GM19240 (cell line): Measurements from ENCODE around the gene SCAMP3.
"Not testable (repeated sequence)": the region's sequence is repeated elsewhere in the genome, so short reads cannot be mapped to it uniquely, and the experiment has no call there.

Source experiments
- DNase-seq: peaks from one replicate; pipeline ENCODE4 v3.0.0; 2011; ENCODE audit warnings: low spot score; ENCODE audit not compliant: insufficient read length

Gene SCAMP3

DNA sequence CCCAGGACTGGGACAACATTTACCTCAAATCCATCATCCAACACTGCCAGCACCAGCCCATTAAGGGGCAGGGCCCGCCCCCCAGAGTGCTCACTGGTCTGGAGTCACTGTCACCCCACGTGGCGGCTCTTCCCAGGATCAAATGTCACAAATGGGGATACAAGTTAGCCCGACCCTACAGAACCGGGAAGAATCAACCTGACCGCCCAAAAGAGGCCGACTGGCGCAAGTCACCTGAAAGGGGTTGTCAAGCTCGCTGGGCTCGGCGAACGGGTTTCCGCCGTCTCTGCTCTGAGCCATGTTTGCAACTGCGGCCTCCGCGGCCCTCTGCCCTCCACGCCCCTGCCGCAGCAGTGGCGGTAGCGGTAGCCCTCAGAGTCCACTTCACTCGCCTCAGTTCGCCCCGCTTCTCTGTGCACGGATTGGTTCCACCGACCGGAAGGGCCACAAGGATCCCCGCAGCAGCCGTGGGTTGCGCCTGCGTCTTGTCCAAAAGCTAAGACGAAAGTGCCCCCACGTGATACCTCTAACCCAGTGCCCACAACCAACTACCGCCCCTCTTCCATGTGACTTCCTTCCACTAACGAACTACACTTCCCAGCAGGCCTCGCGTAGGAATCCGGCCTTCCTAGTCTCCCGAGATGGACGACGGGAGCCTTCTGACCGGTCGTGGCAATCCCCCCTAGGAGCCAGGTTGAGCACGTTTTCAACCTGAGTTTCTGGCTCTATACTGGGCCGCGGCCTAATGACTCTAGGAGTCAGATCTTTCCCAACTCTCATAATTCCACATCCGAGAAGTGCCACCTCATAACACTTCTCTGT, at the start of gene SCAMP3:
TSS of gene SCAMP3 (minus strand) at position 509 of the 822 bp plus-strand sequence. CDS start at position 300, 209 bp downstream.
- DNase-seq = peak; percentile 99

DNA sequence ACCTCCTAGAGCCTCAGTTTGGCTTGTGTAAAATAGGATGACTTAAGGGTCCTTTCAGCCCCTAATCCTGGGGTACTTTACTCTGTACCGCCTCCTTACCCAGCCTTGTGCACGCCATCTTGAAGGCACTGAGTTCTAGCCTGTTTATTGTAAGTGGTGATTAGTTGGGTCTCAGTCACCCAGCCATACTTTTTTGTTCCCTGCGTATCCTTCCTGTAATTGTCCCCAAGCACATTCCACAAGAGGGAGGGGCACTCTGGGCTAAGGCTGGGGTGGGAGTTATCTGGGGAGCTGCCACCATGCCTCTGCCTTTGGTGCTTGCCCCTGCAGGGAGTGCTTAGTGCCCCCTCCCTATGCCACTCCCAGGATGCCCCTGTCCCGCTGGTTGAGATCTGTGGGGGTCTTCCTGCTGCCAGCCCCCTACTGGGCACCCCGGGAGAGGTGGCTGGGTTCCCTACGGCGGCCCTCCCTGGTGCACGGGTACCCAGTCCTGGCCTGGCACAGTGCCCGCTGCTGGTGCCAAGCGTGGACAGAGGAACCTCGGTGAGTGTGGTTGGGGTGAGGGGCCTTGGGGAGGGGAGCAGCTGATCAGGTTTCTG, 47.4 kb upstream of the SCAMP3 start:
- no peak for DNase-seq

DNA sequence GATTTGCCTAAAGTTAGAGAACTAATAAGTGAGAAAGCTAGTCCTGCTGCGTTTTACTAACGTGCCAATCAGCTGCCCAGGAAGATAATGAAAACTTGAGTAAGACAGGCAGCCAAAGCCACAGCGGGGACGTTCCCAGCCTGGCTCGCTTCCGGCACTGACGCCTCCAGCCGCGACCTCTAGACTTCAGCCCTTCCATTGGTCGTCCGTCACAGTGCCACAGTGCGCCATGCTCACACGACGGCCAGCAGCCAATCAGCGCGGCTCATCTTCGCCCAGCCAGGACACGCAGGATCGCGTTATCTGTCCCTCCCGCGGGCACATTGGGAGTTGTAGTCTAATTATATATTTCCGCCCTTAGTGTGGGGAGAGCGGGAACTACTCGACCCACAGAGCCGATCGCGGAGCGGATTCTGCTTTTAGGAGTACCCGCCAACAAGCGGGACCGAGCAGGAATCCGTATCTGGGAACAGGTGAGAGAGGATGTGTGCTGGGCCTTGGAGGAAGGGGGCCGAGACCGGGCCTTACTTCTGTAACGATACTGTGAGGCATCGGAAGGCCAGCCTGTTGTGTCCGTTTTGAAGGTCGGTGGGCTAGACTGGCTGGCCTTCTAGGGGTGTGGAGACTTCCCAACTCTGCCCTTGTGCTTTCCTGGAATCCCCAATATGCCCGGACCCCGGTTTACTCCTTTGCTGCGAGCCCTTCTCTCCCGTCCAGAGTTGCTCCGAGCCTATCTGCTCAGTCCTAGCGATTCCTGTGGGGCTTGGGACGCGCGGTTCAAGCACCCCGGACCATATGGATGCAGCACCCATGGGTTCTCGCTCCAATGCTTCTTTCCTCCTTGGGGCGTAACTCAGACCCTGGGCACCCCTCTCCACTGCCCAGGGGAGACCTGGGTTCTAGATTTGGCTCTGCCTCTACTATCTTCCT, 46.6 kb upstream of the SCAMP3 start, which contains the start of gene FDPS:
TSS of gene FDPS (plus strand) at position 374 of the 930 bp plus-strand sequence. CDS start 924 bp downstream, outside the sequence.
- peak; percentile 94 for DNase-seq

DNA sequence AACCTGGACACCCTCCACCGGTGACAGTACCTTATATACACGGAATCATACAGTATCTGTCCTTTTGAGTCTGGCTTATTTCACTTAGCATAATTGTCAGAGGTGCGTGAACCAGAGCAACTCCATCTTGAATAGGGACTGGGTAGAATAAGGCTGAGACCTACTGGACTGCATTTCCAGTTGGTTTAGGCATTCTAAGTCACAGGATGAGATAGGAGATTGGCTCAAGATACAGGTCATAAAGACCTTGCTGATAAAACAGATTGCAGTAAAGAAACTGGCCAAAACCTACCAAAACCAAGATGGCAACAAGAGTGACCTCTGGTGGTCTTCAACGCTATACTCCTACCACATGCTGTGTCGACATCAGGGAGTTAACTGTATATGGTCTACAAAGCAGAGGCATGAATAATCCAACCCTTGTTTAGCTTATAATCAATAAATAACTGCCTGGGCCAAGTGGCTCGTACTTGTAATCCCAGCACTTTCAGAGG, 45.1 kb upstream of the SCAMP3 start:
- DNase-seq = no peak

DNA sequence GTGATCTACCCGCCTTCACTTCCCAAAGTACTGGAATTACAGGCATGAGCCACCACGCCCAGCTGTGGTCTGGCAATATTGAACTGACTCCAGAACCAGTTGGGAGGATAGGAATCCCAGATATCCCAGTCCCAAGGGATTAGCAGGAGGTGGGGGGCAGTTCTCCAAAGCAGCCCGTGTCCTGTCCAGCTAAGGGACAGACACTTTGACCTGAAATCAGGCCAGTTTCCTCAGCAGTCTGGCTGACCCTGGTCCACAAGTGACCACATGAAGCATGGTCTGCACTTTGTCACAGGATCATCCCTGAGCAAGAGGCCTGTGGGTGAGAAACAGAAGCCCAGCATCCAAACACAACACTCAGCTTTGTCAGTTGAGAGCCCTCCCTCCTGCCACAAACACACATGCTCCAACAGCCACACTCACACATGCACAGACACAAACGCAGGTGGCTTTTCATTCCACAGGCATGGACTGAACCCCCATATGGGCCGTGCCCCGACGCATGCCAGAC, 43.8 kb upstream of the SCAMP3 start:
- no peak for DNase-seq

DNA sequence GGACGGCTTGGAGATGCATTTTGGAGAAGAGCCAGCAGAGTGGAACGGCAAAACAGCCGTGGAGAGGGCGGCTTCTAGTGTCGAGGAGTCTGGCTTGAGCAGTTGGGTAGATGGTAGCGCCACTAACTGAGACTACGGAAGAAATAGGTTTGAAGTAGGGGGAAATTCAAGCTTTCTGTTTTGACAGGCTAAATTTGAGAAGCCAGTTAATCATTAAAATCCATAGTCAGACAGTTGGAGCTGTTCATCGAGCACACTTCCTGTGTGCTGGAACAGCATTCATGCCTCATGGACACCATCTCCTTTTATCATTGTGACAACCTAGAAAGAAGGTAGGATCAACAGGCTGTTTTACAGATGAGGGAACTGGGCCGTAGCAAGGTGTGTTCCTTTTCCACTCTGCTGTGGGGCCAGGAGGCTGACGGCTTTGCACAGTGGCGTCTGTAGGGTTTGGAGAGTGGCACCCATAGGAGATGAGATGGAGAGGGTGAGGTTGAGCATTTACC, 42.5 kb upstream of the SCAMP3 start:
- no peak for DNase-seq

DNA sequence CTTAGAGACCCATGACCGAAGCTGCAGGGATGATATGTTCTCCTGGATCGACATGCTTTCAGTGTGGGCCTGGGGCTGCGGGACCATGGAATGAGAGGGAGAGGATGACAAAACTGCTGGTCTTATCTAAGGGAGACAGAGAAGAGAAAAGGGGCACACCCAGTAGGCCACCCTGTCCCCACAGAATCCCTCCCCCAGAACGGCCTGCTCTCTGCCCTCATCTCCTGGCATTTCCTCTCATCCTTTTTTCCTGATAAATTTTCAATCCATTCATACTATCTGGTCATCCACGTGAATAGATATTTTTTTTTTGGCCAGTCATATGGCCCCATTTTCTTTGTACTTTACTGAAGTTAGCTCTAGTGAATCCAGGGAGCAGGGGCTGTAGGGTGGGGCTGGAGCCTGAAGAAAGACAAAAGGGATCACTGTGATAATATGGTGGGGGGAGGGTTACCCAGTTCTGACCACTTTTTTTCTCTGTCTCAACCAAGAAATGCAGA, 39.2 kb upstream of the SCAMP3 start, which contains the start of gene PKLR:
TSS of gene PKLR (minus strand) at position 97 of the 500 bp plus-strand sequence. CDS start at position 54, 43 bp downstream.
- DNase-seq = no peak

DNA sequence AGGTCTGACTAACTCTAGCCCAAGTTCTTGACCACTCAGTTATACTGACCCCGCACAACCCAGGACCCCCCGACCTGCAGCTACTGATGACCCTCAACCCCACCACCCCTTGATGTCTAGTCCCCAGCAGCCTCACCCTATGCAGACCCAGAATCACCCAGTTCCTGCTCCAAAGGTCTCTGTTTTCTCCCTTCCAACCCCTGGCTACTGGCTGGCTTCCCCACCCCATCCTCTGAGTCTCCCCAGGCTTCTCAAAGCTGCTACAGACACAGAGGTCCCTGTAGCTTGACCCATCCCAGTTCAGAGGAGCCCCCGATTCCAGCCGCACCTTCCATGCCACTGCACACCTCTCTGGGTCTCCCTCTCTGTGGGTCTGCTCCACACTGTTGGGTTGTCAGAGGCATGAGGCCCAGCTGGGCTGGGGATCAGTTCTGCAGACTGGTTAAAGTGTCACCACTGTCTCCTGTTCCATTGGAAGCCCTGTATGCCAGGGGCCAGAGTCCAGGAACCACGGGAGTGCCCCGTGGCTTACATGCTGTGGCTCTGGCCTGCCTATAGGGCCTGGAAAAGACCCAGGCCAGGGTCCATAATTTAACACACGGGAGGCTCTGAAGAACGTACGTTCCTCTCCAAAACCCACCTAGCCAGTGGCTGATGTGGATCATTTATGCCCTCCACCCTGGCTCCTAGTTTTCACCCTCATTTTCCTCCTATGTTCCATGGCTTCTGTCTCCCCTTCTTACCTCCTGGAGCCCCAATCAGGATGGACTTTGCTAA, 38.6 kb upstream of the SCAMP3 start:
- DNase-seq = no peak

DNA sequence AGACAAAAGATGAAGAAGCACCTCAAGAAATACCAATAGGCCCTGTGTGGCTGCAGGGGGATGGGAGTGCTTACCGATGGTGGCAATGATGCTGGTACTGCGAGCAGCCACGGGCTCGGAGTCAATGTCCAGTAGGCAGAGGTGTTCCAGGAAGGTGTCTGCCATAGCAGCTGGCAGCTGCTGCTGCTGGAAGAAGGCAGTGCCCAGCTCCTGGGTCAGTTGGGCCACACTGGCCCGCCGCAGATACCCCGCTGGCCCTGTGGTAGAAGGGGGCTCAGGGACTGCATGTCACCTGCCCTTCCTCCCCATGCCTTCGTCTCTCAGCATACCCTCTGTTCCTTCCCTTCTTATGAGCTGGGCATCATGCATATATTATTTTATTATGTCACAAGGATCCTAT, 37.9 kb upstream of the SCAMP3 start:
- no peak for DNase-seq

DNA sequence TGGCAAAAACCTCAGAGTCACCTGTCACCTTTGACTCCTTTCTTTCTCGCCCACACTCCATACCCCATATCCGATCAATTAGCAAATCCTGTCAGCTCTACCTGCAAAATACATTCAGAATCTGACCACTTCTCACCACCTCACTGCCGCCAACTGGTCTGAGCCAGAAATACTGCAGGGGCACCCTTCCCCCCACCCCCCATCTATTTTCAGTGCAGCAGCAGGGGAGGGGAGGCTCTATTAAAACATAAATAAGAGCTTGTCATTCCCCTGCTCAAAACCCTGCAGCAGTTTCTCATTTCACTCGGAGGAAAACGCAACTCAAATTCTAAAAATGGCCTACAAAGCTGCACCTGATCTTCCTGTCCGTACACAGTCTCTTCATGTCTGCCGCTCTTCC, 35.2 kb upstream of the SCAMP3 start:
- DNase-seq = no peak

DNA sequence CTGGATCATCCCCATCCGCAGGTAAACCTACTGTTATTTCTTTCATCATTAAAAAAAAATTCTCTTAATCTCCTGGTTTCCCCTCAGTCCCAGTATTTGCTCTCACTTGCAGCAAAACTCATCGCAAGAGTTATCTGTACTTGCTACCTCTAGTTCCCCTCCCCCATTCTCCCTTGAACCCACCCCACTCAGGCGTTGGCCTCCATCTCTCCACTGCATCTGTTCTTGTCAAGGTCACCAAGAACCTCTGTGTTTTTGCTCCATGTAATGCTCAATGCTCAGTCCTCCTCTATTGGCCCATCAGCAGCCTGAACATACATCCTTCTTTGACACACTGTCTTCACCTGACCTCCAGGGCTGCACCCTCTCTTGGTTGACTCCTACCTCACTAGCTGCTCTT, 34.5 kb upstream of the SCAMP3 start:
- no peak for DNase-seq

DNA sequence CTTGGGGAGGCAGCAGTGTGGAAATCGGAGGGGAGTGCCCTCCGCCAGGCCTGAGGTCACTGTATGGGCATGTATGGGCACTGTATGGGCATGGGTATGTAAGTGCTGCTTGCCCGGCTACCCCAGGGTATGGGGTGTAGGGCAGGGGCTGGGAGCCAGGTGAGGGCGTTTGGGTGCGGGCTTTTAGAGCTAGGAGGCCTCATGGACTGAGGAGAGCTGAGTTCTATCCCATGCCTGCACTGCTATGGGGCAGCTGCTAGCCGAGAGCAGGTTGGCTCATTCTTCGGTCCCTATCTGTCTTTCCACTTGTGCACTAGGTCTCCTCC, 33.7 kb upstream of the SCAMP3 start:
- no peak for DNase-seq

DNA sequence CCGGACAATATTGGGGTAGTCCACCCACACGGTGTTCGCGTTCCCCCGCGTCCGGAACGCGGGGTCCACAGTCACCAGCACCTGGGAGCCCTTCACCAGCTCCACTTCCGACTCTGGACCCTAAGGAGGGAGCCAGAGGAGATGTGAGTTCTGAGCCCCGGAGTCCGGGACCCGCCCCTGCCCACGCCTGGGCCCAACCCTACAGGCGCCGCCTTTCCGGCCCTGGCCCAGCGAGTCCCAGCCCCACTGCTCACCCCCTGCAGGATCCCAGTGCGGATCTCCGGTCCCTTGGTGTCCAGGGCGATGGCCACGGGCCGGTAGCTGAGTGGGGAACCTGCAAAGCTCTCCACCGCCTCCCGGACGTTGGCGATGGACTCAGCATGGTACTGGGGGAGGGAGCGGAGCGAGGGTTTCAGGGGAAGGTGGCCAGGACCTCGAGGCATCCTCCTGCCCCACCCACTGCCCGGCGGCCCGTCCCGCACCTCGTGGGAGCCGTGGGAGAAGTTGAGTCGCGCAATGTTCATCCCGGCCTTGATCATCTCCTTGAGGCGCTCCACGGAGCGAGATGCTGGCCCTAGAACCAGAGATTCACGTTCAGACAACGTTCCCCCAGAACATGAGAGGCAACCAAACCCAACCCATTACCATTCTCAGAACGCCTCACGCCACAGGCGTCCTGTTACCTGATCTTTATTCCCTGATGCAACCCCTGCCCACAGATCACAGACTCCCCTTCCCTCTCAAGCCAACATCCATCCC, 33.2 kb upstream of the SCAMP3 start:
- DNase-seq = no peak

DNA sequence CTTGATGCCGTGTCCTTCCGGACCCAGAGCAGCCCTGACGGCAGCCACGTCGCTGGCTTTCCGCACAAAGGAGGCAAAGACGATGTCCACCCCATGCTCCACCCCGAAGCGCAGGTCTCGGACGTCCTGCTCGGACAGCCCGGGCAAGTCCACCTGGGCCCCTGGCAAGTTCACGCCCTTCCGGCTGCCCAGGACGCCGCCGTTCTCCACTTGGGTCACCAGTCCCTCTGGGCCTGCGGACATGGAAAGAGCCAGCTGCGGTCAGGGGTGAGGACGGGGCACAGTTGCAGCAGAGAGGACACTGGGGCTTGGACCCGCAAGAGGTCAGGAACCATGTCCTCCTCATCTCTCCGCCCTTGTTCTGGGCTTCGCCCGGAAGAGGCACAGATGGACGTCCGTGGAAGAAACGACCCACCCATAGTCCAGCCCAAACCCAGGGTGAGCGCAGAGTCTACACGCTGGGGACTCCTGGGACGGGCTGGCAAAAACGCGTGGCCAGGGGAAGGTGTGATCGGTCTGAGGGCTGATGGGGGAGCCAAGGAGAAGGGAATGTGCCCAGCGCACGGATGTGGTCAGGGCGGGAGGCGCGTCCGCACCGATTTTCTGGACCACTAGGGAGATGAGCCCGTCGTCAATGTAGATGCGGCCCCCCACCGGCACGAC, 32.5 kb upstream of the SCAMP3 start:
- DNase-seq = no peak

DNA sequence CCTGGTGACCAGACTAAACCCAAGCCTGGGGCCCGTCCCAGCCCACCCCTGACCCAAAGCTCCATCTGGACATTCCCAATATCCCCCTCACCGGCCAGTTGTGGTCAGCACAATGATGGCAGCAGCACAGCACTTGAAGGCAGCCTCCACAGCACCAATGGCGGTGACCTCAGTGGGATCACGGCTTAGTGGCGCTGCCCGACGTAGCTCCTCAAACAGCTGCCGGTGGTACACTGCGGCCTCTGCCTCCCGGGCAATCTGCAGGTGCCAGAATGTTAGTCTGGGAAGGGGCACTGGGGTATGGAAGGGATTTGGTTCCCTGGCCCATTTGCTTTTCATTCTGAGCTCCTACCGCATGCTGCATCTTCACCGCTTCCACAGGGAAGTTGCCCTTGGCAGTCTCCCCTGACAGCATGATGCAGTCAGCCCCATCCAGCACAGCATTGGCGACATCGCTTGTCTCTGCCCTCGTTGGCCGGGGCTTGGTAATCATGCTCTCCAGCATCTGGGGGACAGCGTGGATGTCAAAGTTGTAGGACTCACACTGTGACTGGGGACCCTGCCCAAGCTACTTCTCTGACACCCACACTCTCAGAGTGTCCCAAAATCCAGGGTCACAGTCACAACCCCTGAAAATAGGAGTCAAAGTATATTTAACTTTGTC, 31.1 kb upstream of the SCAMP3 start:
- DNase-seq = no peak

DNA sequence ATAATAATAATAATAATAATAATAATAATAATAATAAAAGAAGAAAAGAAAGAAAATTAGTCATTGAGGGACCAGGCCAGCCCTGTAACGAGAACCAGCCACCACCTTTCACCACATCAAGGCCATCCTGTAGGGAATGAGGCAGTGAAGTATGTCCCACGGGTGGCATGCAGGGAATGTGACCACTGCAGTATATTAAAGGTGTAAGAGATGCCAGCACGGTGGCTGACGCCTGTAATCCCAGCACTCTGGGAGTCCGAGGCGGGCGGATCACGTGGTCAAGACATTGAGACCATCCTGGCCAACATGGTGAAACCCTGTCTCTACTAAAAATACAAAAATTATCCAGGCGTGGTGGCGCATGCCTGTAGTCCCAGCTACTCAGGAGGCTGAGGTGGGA, 28.8 kb upstream of the SCAMP3 start:
- DNase-seq = not testable (repeated sequence)

DNA sequence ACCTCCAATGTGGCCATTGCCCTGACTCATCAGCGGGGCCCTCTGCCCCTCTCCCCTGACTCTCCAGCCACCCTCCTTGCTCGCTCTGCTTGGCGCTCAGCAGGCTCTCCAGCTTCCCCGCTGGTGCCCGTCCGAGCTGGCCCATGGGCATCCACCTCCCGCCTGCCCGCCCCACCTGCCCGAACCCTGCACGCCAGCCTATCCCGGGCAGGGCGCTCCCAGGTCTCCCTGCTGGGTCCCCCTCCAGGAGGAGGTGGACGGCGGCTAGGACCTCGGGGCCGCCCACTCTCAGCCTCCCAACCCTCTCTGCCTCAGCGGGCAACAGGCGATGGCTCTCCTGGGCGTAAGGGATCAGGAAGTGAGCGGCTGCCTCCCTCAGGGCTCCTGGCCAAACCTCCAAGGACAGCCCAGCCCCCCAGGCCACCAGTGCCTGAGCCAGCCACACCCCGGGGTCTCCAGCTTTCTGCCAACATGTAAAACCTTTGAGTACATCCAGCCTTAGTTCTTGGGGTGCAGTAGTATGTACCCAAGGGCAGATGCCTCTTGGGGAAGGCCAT, 25.9 kb upstream of the SCAMP3 start:
- no peak for DNase-seq

DNA sequence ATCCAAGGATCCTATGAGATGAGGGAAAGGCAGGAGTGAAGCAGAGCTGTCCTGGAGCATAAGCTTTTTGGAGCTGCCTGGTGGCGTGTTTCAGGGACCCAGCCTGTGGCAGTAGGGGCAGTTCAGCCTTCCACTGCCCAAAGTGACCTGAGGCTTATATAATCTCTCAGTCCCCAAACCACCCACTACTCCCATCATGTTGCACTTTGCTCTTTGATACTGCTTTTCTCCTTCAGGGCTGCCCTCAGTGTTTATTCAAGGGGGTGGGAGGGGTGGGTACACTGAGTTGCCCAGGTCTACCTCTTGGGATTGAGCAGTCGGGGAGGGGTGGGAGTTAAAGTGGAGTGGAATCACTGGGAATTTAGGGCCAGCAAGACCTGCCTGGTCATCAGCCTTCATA, 24.4 kb upstream of the SCAMP3 start:
- DNase-seq = no peak
